ENCODE results near the gene UBE3B. TPM values are rescaled to one million over a fixed set of nuclear protein-coding genes. Genes with fewer than 3 reads are reported as not detected.
A peak's percentile ranks its signal among the peaks of the same experiment; 100 is the strongest.

UBE3B gene
- total and polyA plus RNA-seq, 4 donors, result 12.9 to 40.2 (median 26.0) TPM

DNA sequence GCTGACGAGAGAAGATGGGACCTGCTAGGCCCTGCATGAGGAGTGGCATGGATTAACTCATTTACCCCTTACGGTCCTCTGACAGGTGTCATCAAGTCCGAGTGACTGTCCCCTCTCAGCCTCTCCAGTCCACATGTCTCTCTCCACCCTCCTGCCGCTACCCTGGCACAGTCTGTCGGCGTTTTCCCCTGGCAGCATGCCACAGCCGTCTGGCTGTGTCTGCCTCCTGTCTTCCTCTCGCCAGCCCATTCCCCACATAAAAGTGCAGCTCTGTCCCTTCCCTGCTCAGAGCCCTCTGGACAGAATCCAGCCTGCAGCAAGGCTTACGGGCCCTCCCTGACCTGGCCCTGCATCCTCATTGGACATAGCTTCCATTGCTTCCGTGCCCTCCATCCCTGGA, 45.6 kb downstream of the UBE3B start:
- peak in 1 of 2 donors; percentile 54 for DNase-seq
- Histone ChIP-seq H3K4me3 (ENCODE audit: low read length in 2 of 2) (no peak overlapping the region), H3K9me3 (ENCODE audit: control insufficient read depth, low read length) (no peaks in the 10 kb centered on the region), H3K4me1 (ENCODE audit: control insufficient read depth in 1 of 2, insufficient read depth in 2 of 2, low read length in 2 of 2) (no peaks in the 10 kb centered on the region), H3K27ac (ENCODE audit: low read depth in 1 of 2, low read length in 2 of 2) (no peak overlapping the region), H3K27me3 (ENCODE audit: control insufficient read depth in 1 of 2, insufficient read depth in 2 of 2, low read length in 1 of 2) (no peaks in the 10 kb centered on the region), H3K36me3 (ENCODE audit: control insufficient read depth in 1 of 2, insufficient read depth in 2 of 2, low read length in 1 of 2) (peaks cover 0 to 24% of the 10 kb centered on the region in 2 donors)
- 50 to 54% methylated on average over 10 of the region's 10 CpGs for WGBS, 2 donors
- intact Hi-C loops (cut with DNase I), result loop anchor here (5.0 to 10.0 kb wide), 2 partner anchors 252 to 254 kb away; no protein-coding TSS in a partner anchor
- ATAC-seq (ENCODE audit: low FRiP score), result no peak

DNA sequence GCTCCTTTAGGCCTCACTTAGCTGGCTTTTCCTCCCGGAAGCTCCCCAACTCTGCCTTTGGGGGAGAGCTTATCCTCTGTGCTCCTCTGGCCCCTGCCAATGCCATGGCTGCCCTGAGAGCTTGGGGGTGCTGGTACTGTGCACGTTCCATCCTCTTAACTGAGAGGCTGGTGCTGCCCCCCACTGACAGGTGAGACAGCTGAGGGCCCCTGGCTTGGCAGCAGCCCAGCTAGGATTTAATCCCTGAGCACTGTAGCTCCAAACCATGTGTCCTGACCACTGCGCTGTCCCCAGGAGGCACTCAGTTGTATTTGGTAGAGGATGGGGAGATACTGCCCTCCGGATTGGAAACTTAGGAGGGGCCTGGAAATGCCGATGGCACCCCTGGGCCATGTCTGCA, 46.1 kb downstream of the UBE3B start:
- Histone ChIP-seq H3K4me3 (ENCODE audit: low read length in 2 of 2) (no peak overlapping the region), H3K27me3 (ENCODE audit: control insufficient read depth in 1 of 2, insufficient read depth in 2 of 2, low read length in 1 of 2) (no peaks in the 10 kb centered on the region), H3K36me3 (ENCODE audit: control insufficient read depth in 1 of 2, insufficient read depth in 2 of 2, low read length in 1 of 2) (peaks cover 0 to 24% of the 10 kb centered on the region in 2 donors), H3K27ac (ENCODE audit: low read depth in 1 of 2, low read length in 2 of 2) (no peak overlapping the region), H3K9me3 (ENCODE audit: control insufficient read depth, low read length) (no peaks in the 10 kb centered on the region), H3K4me1 (ENCODE audit: control insufficient read depth in 1 of 2, insufficient read depth in 2 of 2, low read length in 2 of 2) (no peaks in the 10 kb centered on the region)
- ATAC-seq (ENCODE audit: low FRiP score) (no peak), DNase-seq (no peak)
- 82 to 86% methylated on average over 5 of the region's 5 CpGs for WGBS, 2 donors
- intact Hi-C loops (cut with DNase I), result loop anchor here (5.0 to 10.0 kb wide), 2 partner anchors 251 to 254 kb away; no protein-coding TSS in a partner anchor

DNA sequence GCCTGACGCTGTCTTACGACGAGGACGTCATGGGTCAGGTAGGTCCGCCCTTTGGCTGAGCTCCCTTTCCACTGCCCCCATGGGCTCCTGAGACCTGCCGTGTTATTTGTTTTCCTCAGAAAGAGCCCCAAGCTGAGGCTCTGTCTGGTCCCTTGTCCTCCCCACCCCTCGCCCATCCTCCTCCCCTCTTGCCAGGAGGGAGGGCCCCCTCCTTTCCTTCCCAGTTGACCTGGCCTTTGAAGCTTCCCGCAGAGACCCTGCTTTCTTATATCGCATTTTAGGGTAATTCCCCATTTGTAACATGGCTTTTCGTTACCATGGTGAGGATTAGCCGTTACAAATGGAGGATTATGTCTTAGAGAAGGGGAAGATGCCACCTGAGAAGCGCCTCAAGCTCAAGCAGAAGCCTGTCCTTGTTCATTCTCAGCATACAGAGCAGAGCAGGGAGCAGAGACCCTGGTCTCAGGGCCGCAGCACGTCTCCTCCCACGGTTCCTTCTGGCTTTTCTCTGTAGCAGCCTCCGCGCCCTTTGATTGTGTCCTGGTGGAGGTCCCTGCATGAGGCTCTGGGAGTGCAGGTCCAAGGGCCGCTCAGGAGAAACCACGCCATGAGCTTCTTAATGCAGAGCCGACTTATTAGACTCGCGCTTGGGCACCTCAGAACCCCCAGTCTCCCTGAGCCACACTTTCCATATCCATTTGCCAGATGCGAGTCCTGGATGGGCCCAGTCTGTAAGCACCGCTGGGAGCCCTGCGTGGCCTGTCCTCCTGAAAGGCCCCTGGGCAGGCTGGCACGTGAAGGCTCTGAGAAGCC, 47.2 kb downstream of the UBE3B start:
- H3K36me3 ChIP-seq (ENCODE audit: control insufficient read depth in 1 of 2, insufficient read depth in 2 of 2, low read length in 1 of 2), result peaks cover 0 to 24% of the 10 kb centered on the region in 2 donors
- no peak for ATAC-seq (ENCODE audit: low FRiP score)
- 86 to 87% methylated on average over 26 of the region's 26 CpGs for WGBS, 2 donors

DNA sequence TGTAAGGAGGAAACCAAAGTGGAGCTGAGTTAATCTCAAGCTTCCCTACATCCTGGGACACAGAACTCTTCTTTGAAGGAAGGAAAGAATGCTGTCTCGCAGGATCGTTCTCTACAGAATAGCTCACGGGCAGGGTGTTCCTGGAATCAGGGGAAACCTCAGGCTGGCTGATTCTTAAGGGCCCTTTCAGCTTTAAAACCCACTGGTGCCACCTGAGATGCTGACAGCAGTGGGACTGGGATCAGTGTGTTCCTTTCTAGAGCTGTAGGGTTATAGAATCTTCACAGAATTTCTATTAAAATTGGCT, 47.8 kb downstream of the UBE3B start:
- WGBS, 2 donors, result 84 to 88% methylated on average over 3 of the region's 3 CpGs
- H3K36me3 ChIP-seq (ENCODE audit: control insufficient read depth in 1 of 2, insufficient read depth in 2 of 2, low read length in 1 of 2), result peaks cover 0 to 25% of the 10 kb centered on the region in 2 donors
- no peak overlapping the region for H3K4me3 ChIP-seq (ENCODE audit: low read length in 2 of 2)
- DNase-seq, result peak in 1 of 2 donors; percentile 6
- H3K27me3 ChIP-seq (ENCODE audit: control insufficient read depth in 1 of 2, insufficient read depth in 2 of 2, low read length in 1 of 2), result no peaks in the 10 kb centered on the region
- no peak overlapping the region for H3K27ac ChIP-seq (ENCODE audit: low read depth in 1 of 2, low read length in 2 of 2)
- intact Hi-C loops (cut with DNase I), result loop anchor here in 1 of 2 donors (10.0 kb wide), 1 partner anchor 250 kb away; no protein-coding TSS in a partner anchor
- H3K4me1 ChIP-seq (ENCODE audit: control insufficient read depth in 1 of 2, insufficient read depth in 2 of 2, low read length in 2 of 2), result no peaks in the 10 kb centered on the region
- ATAC-seq (ENCODE audit: low FRiP score), result no peak
- no peaks in the 10 kb centered on the region for H3K9me3 ChIP-seq (ENCODE audit: control insufficient read depth, low read length)

More for the DNA sequence above, 47.2 kb downstream of the UBE3B start:
- no peaks in the 10 kb centered on the region for H3K4me1 ChIP-seq (ENCODE audit: control insufficient read depth in 1 of 2, insufficient read depth in 2 of 2, low read length in 2 of 2)
- H3K27me3 ChIP-seq (ENCODE audit: control insufficient read depth in 1 of 2, insufficient read depth in 2 of 2, low read length in 1 of 2), result no peaks in the 10 kb centered on the region
- no peaks in the 10 kb centered on the region for H3K9me3 ChIP-seq (ENCODE audit: control insufficient read depth, low read length)
- H3K4me3 ChIP-seq (ENCODE audit: low read length in 2 of 2), result no peak overlapping the region
- no peak overlapping the region for H3K27ac ChIP-seq (ENCODE audit: low read depth in 1 of 2, low read length in 2 of 2)
- peak in 1 of 2 donors; percentile 33 for DNase-seq
- intact Hi-C loops (cut with DNase I), result loop anchor here (5.0 to 10.0 kb wide), 2 partner anchors 250 to 253 kb away; no protein-coding TSS in a partner anchor

GRCh38 chr12:109527489-109528123, 50.2 kb downstream of the UBE3B start:
- H3K4me1 ChIP-seq (ENCODE audit: control insufficient read depth in 1 of 2, insufficient read depth in 2 of 2, low read length in 2 of 2), result no peaks in the 10 kb centered on the region
- WGBS, 2 donors, result 82 to 83% methylated on average over 8 of the region's 8 CpGs
- no peak for DNase-seq
- H3K36me3 ChIP-seq (ENCODE audit: control insufficient read depth in 1 of 2, insufficient read depth in 2 of 2, low read length in 1 of 2), result peaks cover 0 to 14% of the 10 kb centered on the region in 2 donors
- intact Hi-C loops (cut with DNase I), result loop anchor here in 1 of 2 donors (10.0 kb wide), 1 partner anchor 247 kb away; no protein-coding TSS in a partner anchor
- no peaks in the 10 kb centered on the region for H3K9me3 ChIP-seq (ENCODE audit: control insufficient read depth, low read length)
- no peak overlapping the region for H3K27ac ChIP-seq (ENCODE audit: low read depth in 1 of 2, low read length in 2 of 2)
- no peaks in the 10 kb centered on the region for H3K27me3 ChIP-seq (ENCODE audit: control insufficient read depth in 1 of 2, insufficient read depth in 2 of 2, low read length in 1 of 2)
- ATAC-seq (ENCODE audit: low FRiP score), result no peak
- no peak overlapping the region for H3K4me3 ChIP-seq (ENCODE audit: low read length in 2 of 2)

DNA sequence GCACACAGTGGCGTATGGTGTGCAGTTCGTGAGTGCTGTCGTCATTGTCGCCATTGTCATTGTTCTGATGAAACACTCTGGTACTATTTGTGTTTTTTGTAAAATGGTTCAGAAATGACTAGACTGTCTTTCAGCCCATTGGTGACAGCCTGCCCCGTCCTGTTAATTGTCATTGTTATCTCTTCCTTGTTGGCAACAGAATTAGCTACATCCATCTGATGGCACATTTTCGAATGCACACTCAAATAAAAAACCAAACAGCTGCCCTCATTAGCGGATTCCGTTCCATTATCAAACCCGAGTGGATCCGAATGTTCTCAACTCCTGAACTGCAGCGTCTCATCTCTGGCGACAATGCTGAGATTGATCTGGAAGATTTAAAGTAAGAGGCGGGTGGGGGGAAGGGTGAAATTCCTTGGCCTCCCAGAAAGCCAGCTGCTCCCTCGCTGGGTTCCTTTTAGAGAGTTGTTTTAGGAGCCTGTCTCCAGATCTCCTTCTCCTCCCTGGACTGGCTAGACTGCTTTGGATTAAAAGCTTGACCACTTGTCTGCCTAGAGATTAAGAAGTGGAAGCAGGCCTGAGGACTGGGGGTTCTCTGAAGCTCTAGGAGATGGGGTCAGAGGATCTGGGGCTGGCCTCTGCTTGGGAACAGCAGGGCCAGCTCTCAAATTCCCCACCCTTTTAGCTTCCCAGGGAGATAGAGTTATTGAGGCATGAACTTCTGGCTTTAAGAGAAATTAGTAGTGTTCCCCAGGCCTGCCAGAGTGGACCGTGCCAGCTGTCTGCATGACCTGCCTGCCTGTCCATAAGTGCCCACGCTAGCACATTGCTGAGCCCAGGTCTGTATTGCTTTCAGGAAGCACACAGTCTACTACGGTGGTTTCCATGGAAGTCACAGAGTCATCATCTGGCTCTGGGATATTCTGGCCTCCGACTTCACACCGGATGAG, 52.5 kb downstream of the UBE3B start:
- Histone ChIP-seq H3K36me3 (ENCODE audit: control insufficient read depth in 1 of 2, insufficient read depth in 2 of 2, low read length in 1 of 2) (peaks cover 0 to 14% of the 10 kb centered on the region in 2 donors), H3K4me3 (ENCODE audit: low read length in 2 of 2) (no peak overlapping the region), H3K27me3 (ENCODE audit: control insufficient read depth in 1 of 2, insufficient read depth in 2 of 2, low read length in 1 of 2) (no peaks in the 10 kb centered on the region), H3K9me3 (ENCODE audit: control insufficient read depth, low read length) (no peaks in the 10 kb centered on the region), H3K27ac (ENCODE audit: low read depth in 1 of 2, low read length in 2 of 2) (no peak overlapping the region), H3K4me1 (ENCODE audit: control insufficient read depth in 1 of 2, insufficient read depth in 2 of 2, low read length in 2 of 2) (no peaks in the 10 kb centered on the region)
- ATAC-seq (ENCODE audit: low FRiP score), result no peak
- intact Hi-C loops (cut with DNase I), result loop anchor here in 1 of 2 donors (10.0 kb wide), 1 partner anchor 245 kb away; no protein-coding TSS in a partner anchor
- DNase-seq, result peak; percentile 28 to 53
- 72 to 76% methylated on average over 19 of the region's 19 CpGs for WGBS, 2 donors

DNA sequence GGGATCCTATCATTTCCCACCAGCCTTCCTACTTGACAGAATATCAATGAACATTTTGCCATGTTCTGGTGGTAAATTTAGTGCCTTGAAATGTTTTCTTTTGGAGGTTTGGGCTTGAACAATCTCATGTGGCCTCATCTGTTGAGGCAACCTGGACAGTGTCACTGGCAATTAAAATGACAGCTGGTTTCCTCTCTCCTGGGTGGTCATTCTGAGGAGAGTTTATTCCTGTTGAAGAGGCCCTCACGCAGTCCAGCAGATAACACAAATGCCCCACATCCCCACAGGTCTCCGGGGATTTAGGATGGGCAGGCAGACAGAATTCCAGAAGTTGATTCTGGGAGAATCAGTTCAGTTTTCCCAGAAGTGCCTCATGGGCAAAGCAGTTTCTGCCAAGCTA, 54.0 kb downstream of the UBE3B start:
- H3K27me3 ChIP-seq (ENCODE audit: control insufficient read depth in 1 of 2, insufficient read depth in 2 of 2, low read length in 1 of 2), result no peaks in the 10 kb centered on the region
- H3K4me1 ChIP-seq (ENCODE audit: control insufficient read depth in 1 of 2, insufficient read depth in 2 of 2, low read length in 2 of 2), result no peaks in the 10 kb centered on the region
- 58 to 67% methylated on average over 2 of the region's 2 CpGs for WGBS, 2 donors
- H3K9me3 ChIP-seq (ENCODE audit: control insufficient read depth, low read length), result no peaks in the 10 kb centered on the region
- H3K36me3 ChIP-seq (ENCODE audit: control insufficient read depth in 1 of 2, insufficient read depth in 2 of 2, low read length in 1 of 2), result peaks cover 0 to 19% of the 10 kb centered on the region in 2 donors
- no peak overlapping the region for H3K4me3 ChIP-seq (ENCODE audit: low read length in 2 of 2)
- H3K27ac ChIP-seq (ENCODE audit: low read depth in 1 of 2, low read length in 2 of 2), result no peak overlapping the region
- intact Hi-C loops (cut with DNase I), result no loop called here
- ATAC-seq (ENCODE audit: low FRiP score), result no peak
- DNase-seq, result peak in 1 of 2 donors; percentile 43

All from aorta (tissue), 5 donors.